Muscle layer of colon (tissue), 2 donors: ENCODE measurements around the gene HYPK.

Experiments used
- H3K27ac ChIP-seq: one replicate; pipeline ENCODE4 v1.7.0; 2013; ENCODE audit warnings: low read depth, mild to moderate bottlenecking, low read length, moderate library complexity
- H3K27me3 ChIP-seq, 2 donors: one replicate each; pipeline ENCODE4 v1.7.0; 2013; ENCODE audit warnings: low read length in 2 of 2, mild to moderate bottlenecking in 2 of 2; ENCODE audit not compliant: insufficient read depth in 2 of 2, control insufficient read depth in 1 of 2
- H3K36me3 ChIP-seq: one replicate; pipeline ENCODE4 v1.7.0; 2013; ENCODE audit warnings: mild to moderate bottlenecking, low read length; ENCODE audit not compliant: insufficient read depth
- H3K4me1 ChIP-seq: one replicate; pipeline ENCODE4 v1.7.0; 2013; ENCODE audit warnings: mild to moderate bottlenecking, low read length; ENCODE audit not compliant: insufficient read depth
- H3K4me3 ChIP-seq, 2 donors: one replicate each; pipeline ENCODE4 v1.7.0; 2013; ENCODE audit warnings: low read length in 2 of 2, low read depth in 1 of 2, mild to moderate bottlenecking in 1 of 2, moderate library complexity in 1 of 2
- H3K9ac ChIP-seq: one replicate; pipeline ENCODE4 v1.7.0; 2013; ENCODE audit warnings: low read length
- H3K9me3 ChIP-seq: one replicate; pipeline ENCODE4 v1.7.0; 2013; ENCODE audit warnings: mild to moderate bottlenecking, low read length
- donor health status: abdominal sarcoma.
- donor health status: Adenocarcinoma of cecum.

HYPK gene, protein sequence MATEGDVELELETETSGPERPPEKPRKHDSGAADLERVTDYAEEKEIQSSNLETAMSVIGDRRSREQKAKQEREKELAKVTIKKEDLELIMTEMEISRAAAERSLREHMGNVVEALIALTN

DNA sequence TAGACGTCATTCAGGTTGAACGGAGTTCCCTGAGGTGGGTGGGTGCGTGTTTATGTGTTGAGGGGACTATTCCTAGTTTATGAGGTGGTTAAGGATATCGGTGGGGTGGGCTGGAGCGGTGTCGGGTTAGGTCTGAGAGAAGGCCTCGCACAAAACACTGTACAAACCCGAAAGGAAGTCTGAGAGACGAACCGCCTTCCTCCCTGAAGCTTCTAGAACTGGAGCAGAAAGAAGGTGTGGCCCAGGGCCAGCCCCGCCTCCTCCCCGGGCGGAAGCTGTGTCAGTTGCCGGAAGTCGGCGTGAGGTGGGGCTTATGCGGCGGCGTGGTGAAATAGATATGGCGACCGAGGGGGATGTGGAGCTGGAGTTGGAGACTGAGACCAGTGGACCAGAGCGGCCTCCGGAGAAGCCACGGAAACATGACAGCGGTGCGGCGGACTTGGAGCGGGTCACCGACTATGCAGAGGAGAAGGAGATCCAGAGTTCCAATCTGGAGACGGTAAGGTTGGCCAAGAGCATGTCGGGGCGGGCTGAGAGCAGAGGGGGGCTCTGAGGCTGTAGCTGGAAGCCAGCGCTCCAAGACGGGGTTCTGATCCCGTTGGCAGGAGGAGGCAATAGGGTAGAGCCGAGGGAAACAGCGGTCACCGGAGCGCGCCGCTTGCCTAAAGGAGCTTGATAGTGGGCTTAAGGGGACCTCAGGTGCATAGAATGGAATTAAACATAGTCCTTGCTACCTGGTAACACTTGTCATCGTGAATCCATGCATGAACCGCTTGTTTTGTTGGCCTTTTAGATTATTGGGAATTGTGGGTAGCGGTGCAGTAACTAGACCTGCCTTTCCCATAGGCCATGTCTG lies at the start of gene HYPK:
Gene HYPK, plus strand, starts transcription at position 314 of the 856 bp plus-strand sequence. Its CDS starts 24 bp downstream, at position 338.
- Histone ChIP-seq H3K4me3 (peak within 1 kb of the TSS; percentile 69 to 89), H3K36me3 (peaks cover 53% of the 10 kb centered on the region), H3K27ac (peak within 1 kb of the TSS; percentile 52), H3K4me1 (peaks cover 21% of the 10 kb centered on the region), H3K27me3 (no peaks in the 10 kb centered on the region), H3K9ac (peak within 1 kb of the TSS; percentile 87), H3K9me3 (no peaks in the 10 kb centered on the region)

DNA sequence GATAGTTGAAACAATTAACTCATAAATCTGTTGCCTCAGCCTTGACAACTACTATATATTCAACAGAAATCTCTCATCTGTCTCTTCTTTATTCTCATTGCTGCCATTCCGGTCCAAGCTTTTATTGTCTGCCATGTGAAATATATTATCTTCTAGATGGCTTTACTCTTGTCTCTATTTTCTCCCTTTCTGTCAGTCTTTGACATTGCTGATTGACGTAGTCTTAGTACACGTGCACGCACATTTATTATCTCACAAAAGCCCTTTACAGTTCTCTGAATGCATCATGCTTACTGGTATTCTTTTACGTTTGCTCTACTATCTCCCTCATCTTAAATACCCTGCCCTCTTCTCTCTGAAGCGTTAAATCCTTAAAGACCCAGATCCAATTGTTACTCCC lies 48.5 kb upstream of the HYPK start:
- H3K9ac ChIP-seq: no peak overlapping the region
- no peaks in the 10 kb centered on the region for H3K27me3 ChIP-seq
- no peaks in the 10 kb centered on the region for H3K9me3 ChIP-seq
- peaks cover 19% of the 10 kb centered on the region for H3K4me1 ChIP-seq
- H3K36me3 ChIP-seq: peaks cover 18% of the 10 kb centered on the region
- H3K27ac ChIP-seq: no peak overlapping the region
- no peak overlapping the region for H3K4me3 ChIP-seq

DNA sequence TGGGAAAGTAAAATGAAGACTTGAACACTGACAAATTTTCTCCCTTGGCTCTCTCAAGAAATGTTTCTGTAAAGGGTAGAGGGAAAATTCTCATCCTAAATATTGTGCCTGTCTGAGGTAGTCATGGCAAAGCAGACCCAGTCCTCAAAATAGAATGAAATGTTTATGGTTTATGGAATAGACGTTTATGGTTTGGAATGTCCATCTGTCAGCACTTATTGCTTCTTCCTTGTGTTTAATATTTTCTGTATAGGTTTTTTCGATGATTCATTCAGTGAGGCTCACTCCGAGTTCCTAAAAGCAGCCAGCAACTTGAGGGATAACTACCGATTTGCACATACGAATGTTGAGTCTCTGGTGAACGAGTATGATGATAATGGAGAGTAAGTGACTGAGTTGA lies 37.6 kb upstream of the HYPK start:
- no peak overlapping the region for H3K9ac ChIP-seq
- H3K4me3 ChIP-seq: no peak overlapping the region
- H3K27me3 ChIP-seq: no peaks in the 10 kb centered on the region
- no peak overlapping the region for H3K27ac ChIP-seq
- H3K9me3 ChIP-seq: no peaks in the 10 kb centered on the region
- H3K36me3 ChIP-seq: peaks cover 57% of the 10 kb centered on the region
- no peaks in the 10 kb centered on the region for H3K4me1 ChIP-seq

DNA sequence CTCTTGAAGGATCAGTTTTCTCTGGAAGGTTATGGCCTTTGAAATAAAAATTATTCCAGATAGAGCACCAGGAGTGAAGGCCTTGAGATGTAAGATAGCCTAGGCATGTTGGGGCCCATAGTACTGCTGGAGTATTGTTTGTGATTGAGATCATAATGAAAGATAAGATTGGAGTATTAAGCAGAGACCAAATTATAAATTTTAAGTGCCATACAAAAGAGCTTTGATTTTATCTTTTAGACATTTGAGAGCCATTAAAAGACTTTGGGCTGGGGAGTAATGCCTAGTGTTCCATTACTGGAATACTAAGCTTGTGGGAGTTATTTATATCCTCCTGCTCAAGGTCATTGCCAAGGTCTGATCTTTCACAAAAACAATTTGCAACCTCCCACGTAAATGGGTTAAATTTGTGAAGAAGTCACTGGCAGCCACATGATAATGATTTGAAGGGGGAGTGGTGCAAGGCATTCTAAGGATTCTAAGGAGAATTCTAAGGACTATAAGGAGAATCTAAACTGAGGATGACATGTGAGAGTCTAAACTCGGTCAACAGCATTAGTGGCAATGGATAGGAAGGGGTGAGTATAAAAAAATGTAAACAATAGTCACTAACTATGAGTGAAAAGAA lies 36.5 kb upstream of the HYPK start:
- H3K4me1 ChIP-seq: no peaks in the 10 kb centered on the region
- H3K9me3 ChIP-seq: no peaks in the 10 kb centered on the region
- H3K9ac ChIP-seq: no peak overlapping the region
- H3K4me3 ChIP-seq: no peak overlapping the region
- no peak overlapping the region for H3K27ac ChIP-seq
- H3K27me3 ChIP-seq: no peaks in the 10 kb centered on the region
- H3K36me3 ChIP-seq: peaks cover 61% of the 10 kb centered on the region

DNA sequence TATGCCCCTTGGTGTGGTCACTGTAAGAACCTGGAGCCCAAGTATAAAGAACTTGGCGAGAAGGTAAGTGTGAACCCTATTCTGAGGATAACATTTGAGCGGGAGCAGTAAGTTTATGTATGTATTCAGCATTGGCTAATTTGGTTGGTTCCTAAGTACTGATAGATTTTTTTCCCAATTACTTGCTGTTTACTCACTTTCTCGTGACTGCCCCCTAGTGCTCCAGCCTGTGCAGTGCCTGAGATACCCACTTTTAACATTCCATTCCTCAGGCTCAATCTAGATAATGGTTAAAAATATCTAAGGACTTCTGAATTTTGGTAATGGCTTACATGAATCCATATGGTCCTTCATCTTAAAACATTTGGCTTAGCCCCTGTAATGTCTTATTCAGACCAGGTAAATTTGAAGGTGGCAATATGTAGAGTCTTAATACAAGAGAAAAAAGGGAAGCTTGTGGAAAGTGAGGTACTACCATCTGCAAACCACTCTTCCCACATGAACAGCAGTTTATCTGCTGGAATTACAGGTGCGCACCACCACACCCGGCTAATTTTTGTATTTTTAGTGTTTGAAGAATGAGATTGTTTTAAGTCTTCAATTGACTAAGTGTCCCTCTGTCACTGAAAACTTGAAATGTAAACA lies 30.7 kb upstream of the HYPK start:
- Histone ChIP-seq H3K36me3 (peaks cover 69% of the 10 kb centered on the region), H3K4me1 (no peaks in the 10 kb centered on the region), H3K9me3 (no peaks in the 10 kb centered on the region), H3K9ac (no peak overlapping the region), H3K27ac (no peak overlapping the region), H3K4me3 (no peak overlapping the region), H3K27me3 (no peaks in the 10 kb centered on the region)

DNA sequence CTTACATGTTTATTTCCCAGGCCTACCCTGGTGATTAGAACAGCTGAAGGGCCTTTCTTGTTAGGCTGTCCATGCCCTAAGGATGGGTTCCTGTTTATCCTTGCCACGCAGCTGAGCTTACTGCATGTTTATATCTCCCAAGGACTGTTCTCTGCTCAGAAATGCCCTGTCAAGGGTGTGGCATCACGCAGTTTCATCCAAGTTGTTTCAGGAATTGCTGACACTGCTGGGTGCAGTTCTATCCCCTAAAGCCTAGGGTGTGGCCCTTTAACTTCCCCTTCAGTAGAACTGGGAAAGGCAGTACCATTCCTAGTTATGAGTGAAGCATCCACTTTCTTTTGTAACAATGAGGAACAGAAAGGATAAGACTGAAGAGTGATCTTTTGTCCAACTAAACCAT lies 28.6 kb upstream of the HYPK start:
- no peaks in the 10 kb centered on the region for H3K27me3 ChIP-seq
- no peaks in the 10 kb centered on the region for H3K4me1 ChIP-seq
- H3K9me3 ChIP-seq: no peaks in the 10 kb centered on the region
- no peak overlapping the region for H3K9ac ChIP-seq
- no peak overlapping the region for H3K27ac ChIP-seq
- H3K4me3 ChIP-seq: no peak overlapping the region
- peaks cover 54% of the 10 kb centered on the region for H3K36me3 ChIP-seq

DNA sequence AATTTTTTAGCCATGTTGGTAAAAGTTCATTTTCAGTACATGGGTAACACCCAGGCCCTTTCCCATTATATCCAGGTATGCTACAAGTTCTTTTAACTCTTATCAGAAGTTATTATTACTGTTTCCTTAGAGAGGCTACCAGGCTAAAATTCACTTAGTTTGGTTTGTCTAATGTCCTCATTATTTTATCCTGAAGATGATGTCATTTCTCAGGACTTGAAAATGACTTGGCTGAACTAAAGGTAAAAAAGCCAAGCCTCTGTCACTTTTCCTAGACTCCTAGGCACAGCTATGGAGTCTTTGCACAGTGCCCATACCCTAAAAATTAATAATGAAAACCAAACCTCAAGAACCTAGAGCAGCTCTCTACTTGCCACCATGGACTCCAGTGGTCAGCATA lies 27.8 kb upstream of the HYPK start:
- H3K27me3 ChIP-seq: no peaks in the 10 kb centered on the region
- H3K4me1 ChIP-seq: peaks cover 3% of the 10 kb centered on the region
- H3K27ac ChIP-seq: no peak overlapping the region
- H3K4me3 ChIP-seq: no peak overlapping the region
- H3K36me3 ChIP-seq: peaks cover 51% of the 10 kb centered on the region
- H3K9me3 ChIP-seq: no peaks in the 10 kb centered on the region
- no peak overlapping the region for H3K9ac ChIP-seq

DNA sequence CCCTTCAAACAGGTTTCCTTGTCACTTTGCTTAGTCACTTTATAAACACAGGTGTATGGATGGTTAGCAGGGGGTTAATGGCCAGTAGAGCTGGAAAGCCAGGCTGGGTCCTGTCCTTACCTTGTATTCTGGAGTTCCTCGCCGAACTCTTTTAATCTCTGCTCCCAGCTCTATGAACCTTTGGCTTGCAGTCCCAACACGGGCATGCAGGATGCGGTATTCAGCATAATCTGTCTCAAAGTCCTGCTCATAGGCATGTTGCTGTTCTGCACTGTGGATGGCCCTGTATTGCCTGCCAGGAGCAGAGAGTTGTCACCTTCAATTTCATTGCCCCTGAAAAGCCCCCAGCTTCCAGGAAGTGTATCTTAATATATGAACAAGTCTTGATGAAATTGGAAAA lies 26.3 kb upstream of the HYPK start:
- H3K9ac ChIP-seq: no peak overlapping the region
- no peaks in the 10 kb centered on the region for H3K27me3 ChIP-seq
- H3K27ac ChIP-seq: no peak overlapping the region
- no peak overlapping the region for H3K4me3 ChIP-seq
- no peaks in the 10 kb centered on the region for H3K9me3 ChIP-seq
- H3K36me3 ChIP-seq: peaks cover 38% of the 10 kb centered on the region
- peaks cover 7% of the 10 kb centered on the region for H3K4me1 ChIP-seq

DNA sequence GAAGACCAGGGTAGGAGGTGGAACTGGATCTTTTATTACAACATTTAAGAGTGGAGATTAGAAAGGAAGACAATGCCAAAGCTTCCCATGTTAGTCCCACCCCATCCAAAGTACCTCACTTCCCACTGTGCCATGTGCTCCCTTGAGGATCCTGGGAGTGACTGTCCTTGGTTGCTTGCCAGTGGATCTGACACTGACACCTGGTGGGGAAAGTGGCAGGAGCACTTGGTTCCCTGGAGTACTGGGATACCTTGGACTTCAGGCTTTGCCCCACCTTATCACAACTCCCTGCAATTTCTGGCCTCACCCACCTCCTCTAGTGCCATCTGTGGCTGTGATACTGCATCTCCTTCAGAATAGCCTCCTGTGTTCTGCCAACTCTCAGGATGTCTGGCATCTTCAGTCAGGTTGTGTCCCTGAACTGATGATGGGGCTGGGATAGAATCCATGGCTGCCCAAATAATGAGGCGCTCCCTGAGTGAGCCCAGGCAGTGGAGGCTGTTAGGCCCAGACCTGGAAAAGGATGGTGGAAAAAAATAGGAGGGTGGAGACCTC lies 24.9 kb upstream of the HYPK start:
- Histone ChIP-seq H3K9me3 (no peaks in the 10 kb centered on the region), H3K36me3 (peaks cover 25% of the 10 kb centered on the region), H3K9ac (no peak overlapping the region), H3K4me1 (peaks cover 7% of the 10 kb centered on the region), H3K27me3 (no peaks in the 10 kb centered on the region), H3K27ac (peak overlapping the region; percentile 81), H3K4me3 (no peak overlapping the region)

DNA sequence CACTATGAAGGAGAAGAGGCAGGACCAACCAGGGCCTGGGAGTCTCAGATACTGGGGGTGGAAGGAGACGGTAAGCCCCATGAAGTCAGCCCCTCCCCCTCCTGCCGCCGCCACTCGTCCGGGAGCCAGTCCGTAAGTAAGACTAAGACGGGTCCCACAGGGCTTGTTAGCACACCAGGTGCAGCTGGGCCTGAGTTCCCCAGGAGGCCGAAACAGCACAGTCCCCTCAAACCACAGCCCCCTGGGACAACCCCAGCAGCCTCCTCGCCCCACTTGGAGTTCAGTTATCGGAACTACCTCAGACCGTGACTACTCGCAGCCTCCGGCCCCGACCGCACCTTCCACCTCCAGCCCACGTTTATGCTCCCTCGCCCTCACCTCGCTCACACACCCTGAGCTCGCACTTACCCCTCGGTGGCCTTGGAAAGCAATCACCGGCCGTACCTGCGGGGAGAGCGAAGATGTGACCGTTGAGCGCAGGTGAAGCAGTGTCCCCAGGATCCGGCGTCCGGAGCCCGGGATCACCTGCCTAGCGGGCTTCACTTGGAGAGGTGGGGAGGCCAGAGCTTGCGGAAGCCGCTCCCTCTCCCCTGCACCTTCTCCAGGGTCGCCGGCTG lies 24.2 kb upstream of the HYPK start:
- H3K36me3 ChIP-seq: peaks cover 20% of the 10 kb centered on the region
- H3K9ac ChIP-seq: peak overlapping the region; percentile 21
- H3K4me3 ChIP-seq: peak overlapping the region; percentile 60 to 69
- H3K9me3 ChIP-seq: no peaks in the 10 kb centered on the region
- H3K4me1 ChIP-seq: peaks cover 7% of the 10 kb centered on the region
- H3K27ac ChIP-seq: peak overlapping the region; percentile 81
- no peaks in the 10 kb centered on the region for H3K27me3 ChIP-seq
